Measurements from ENCODE around the gene TIE1.
A peak's percentile ranks its signal among the peaks of the same experiment; 100 is the strongest.

TIE1 gene

GRCh38 chr1:43300378-43301094 is at the start of gene TIE1:
Gene TIE1, plus strand, starts transcription at chr1:43300982. Its CDS starts 90 bp downstream, at chr1:43301072.
- DNase-seq = no peak

- no peak for DNase-seq
Measured at GRCh38 chr1:43251024-43251423, 49.8 kb upstream of the TIE1 start.

- no peak for DNase-seq
Measured at GRCh38 chr1:43252225-43252624, 48.6 kb upstream of the TIE1 start.

GRCh38 chr1:43253173-43253572 is 47.6 kb upstream of the TIE1 start:
- no peak for DNase-seq

GRCh38 chr1:43253876-43254275 is 46.9 kb upstream of the TIE1 start:
- DNase-seq = no peak

GRCh38 chr1:43255438-43256210 is 45.2 kb upstream of the TIE1 start:
- no peak for DNase-seq

- DNase-seq = no peak
Measured at GRCh38 chr1:43256675-43257570, 43.9 kb upstream of the TIE1 start.

GRCh38 chr1:43258370-43258769 is 42.4 kb upstream of the TIE1 start:
- DNase-seq = no peak

- DNase-seq = no peak
Measured at GRCh38 chr1:43265431-43265830, 35.4 kb upstream of the TIE1 start.

- no peak for DNase-seq
Measured at GRCh38 chr1:43266881-43267280, 33.9 kb upstream of the TIE1 start.

GRCh38 chr1:43267291-43267805 is 33.4 kb upstream of the TIE1 start:
- DNase-seq = no peak

- DNase-seq = no peak
Measured at GRCh38 chr1:43267818-43268425, 32.9 kb upstream of the TIE1 start.

- no peak for DNase-seq
Measured at GRCh38 chr1:43269627-43270375, 31.0 kb upstream of the TIE1 start, which contains the start of gene TMEM125. Gene TMEM125, plus strand, starts transcription at chr1:43269983. Its CDS starts 2,740 bp downstream, at chr1:43272723.

- peak; percentile 17 for DNase-seq
Measured at GRCh38 chr1:43270421-43271095, 30.2 kb upstream of the TIE1 start.

GRCh38 chr1:43271186-43272118 is 29.3 kb upstream of the TIE1 start:
- no peak for DNase-seq

GRCh38 chr1:43272161-43272560 is 28.6 kb upstream of the TIE1 start:
- DNase-seq = no peak

GRCh38 chr1:43272576-43273571 is 27.9 kb upstream of the TIE1 start:
- no peak for DNase-seq

GRCh38 chr1:43273708-43274107 is 27.1 kb upstream of the TIE1 start:
- no peak for DNase-seq
